GM21786 (cell line): ENCODE data around the gene C20orf202.

ENCODE experiments used
- ATAC-seq: cut with Tn5 transposase; IDR thresholded peaks from one replicate; pipeline ENCODE4 v1.9.1; 2021; ENCODE audit not compliant: unreplicated experiment

Gene C20orf202

GRCh38 chr20:1184260-1184637, 19.0 kb upstream of the C20orf202 start:
- no peak for ATAC-seq

DNA sequence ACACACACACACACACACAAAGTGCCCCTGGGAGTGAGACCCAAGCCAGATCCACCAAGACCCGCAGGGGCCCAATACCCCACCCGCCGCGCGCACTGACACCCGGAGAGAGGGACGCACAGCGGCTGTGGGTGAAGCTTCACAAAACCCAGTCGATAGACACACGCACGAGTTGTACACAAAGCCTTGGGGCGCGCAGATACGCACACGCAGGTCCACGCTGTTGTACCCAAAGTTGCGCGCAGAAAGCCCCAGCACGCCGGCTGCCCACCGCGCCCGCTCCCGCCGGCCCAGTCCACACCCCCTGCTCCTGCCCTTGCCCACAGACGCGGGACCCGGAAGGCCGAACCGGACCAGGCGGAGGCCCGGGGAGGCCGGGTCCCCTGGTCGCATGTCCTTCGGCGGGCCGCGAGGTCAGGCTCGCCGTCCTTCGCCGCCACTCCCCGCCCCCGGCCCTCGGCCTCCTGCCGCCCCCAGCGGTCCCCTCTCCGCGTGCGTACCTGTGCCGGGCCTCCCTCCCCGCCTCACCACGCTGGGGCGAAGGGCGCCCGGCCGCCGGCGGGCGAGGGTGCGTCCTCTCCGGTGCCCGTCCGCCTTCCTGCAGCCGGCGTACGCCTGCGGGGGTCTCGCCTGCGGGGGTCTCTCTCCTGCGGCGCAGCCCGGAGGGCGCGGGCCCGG, 18.5 kb upstream of the C20orf202 start, which contains the start of gene TMEM74B:
Gene TMEM74B (minus strand): TSS at position 344 of the 678 bp plus-strand sequence. CDS start 1,180 bp downstream, outside the sequence.
- no peak for ATAC-seq

- ATAC-seq: no peak
Observed at GRCh38 chr20:1185316-1185741, 17.9 kb upstream of the C20orf202 start.

GRCh38 chr20:1185790-1186334, 17.4 kb upstream of the C20orf202 start:
- no peak for ATAC-seq

DNA sequence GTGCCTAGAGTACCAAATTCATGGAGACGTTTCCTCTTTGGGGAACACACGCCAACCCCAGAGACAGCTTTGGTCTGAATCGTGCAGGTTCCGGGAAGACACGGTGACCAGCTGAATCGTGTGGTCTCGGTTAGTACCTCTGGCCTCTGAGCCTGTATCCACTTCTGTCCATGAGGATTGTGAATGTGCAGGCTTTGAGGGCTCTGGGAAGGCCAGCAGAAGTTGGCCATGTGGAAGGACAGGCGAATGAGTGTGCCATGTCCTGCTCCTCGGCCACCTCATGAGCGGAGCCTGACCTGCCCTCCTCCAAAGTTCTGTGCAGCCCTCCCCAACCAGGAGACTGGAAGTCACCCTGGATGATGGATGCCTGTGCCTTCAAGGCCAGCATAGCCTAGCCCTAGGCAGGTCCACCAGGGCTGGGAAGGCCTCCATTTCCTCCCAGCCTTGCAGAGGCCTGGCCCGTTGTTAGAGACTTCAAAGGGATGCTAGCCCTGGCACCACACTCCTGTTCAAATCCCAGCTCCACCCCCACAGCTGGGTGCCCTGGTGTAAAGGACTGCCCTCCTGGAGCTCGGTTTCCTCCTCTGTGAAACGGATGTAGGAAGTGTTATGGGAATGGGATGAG, 16.8 kb upstream of the C20orf202 start:
- ATAC-seq: no peak

GRCh38 chr20:1187605-1188171, 15.6 kb upstream of the C20orf202 start:
- no peak for ATAC-seq

DNA sequence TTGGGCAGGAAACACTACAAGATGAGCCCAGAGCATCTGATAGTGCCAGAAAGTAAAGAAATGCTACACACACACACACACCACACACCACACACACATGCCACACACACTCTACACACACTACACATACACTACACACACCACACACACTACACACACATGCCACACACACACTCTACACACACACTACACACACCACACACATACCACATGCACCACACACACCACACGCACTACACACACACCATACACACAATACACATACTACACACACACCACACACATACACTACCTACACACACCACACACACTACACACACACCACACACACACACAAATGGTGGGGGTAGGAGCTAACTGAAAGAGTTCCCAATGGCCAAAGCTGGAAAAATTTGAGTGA, 14.9 kb upstream of the C20orf202 start:
- ATAC-seq: no peak

DNA sequence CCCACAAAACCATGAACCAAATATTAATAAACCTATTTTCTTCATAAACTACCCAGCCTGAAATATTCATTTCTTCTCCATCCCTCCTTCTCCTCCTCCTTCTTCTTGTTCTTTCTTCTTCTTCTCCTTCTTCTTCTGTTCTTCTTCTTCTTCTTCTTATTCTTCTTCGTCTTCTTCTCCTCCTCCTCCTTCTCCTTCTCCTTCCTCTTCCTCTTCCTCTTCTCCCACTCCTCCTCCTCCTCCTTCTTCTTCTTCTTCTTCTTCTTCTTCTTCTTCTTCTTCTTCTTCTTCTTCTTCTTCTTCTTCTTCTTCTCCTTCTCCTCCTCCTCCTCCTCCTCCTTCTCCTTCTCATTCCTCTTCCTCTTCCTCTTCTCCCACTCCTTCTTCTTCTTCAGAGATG, 13.4 kb upstream of the C20orf202 start:
- no peak for ATAC-seq

- ATAC-seq: no peak
Observed at GRCh38 chr20:1190847-1191246, 12.4 kb upstream of the C20orf202 start.

GRCh38 chr20:1191299-1191698, 12.0 kb upstream of the C20orf202 start:
- ATAC-seq: no peak

DNA sequence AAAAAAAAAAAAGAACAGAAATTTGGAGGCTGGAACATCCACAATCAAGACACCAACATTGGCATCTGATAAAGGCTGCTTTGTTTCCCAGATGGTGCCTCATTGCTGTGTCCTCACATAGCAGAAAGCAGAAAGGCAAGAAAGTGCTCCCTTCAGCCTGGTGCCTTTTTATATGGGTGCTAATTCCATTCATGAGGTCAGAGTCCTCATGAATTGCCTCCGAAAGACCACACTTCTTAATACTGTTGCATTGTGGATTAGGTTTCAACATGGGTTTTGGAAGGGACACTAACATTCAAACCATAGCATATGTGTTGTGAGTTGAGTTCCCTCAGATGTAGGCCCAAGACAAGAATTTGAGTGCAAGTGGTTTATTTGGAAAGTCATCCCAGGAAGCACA, 8.0 kb upstream of the C20orf202 start:
- ATAC-seq: no peak

DNA sequence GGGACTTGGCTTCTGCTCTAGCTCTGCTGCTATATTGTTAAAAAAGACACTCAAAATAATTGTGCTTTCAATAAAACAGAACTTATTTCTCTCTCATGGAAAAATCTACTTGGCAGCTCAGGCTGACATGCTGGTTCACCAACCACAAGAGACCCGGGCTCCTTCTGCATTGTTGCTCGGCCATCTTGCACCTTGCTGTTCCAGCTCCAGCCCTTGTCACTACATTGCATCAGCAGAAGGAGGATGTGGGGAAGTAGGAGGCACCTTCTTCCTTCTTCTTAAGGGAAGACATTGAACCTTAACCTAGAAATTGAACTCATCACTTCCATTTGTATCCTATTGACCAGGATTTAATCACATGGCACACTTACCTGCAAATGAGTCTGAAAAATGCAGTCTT, 6.6 kb upstream of the C20orf202 start:
- no peak for ATAC-seq

DNA sequence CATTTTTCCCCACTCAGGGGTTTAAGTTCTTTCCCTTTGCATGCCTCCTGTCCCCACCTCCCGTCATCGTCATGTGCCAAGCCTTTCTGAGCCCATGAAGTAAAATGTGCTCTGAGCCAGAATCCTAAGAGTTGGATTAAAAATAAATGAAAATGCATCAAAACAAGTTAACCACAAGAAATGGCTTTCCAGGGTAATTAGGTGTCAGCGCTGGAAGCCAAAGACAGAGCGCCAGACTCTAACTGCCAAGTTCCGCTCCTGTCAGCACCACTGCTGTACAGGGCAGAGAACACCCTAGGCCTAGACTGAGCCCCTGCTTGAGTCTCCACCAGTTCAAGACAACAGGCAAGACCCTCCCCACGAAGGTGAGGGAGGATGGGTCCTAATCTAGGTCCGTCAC, 5.5 kb upstream of the C20orf202 start:
- no peak for ATAC-seq

GRCh38 chr20:1198751-1199150, 4.5 kb upstream of the C20orf202 start:
- no peak for ATAC-seq

- no peak for ATAC-seq
Observed at GRCh38 chr20:1199212-1199873, 3.9 kb upstream of the C20orf202 start.

- no peak for ATAC-seq
Observed at GRCh38 chr20:1199964-1200363, 3.3 kb upstream of the C20orf202 start.

- ATAC-seq: no peak
Observed at GRCh38 chr20:1203630-1204029, 376 bp downstream of the C20orf202 start.

DNA sequence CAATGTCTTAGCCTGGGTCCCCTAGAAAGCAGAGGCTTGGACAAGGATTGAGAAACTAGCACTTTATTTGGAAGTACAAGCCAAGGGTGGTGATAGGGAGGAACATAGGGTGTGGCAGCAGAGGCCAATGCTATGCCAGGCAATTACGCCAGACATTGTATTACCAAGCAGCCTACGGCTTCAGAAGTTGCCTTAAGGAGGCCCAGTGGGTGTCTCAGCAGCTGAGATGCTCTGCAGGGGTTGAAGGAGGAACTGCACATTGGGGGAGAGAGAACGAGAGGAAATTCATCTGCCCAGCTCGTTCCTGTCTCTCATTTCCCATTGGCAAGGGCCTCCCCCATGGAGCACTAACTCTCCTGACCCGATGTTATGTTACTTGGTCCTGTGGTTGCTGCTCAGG, 859 bp downstream of the C20orf202 start:
- ATAC-seq: no peak

GRCh38 chr20:1204576-1204975, 1.3 kb downstream of the C20orf202 start:
- ATAC-seq: no peak

- no peak for ATAC-seq
Observed at GRCh38 chr20:1205802-1206201, 2.5 kb downstream of the C20orf202 start.

DNA sequence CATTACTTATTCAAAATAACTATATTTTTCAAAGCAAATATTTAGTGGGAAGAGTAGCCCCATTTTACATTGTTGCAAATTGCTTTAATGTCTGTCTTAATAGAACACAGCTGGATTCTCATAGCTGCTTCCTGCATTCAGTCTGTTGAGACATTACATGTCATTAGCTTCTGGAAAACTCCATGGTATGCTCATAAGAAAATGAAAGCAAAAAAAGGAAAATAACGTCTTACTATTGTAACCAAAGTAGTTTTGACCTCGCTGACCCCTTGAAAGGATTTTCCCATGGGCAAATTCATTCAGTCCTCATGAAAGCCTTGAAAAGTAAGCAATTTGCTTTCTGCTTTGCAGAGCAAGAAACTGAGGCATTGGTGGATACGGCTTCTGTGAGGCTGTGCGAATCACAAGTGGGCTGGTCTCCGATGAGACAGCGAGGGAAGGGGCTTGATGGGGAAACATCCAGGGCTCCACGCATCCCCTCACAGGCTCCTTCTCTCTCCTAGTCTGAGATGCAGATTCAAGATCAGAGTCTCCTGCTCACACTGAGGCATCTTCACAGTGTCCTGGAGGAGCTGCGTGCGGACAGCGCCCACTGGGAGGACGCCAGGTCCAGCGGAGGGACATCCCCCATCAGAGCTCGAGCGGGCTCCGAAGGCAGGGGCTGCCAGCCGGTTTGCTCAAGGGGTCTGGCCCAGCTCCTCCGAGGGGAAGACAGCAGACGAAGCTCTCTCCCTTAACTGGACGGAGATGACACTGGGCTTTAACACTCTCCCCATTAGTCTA, 3.3 kb downstream of the C20orf202 start:
- ATAC-seq: no peak
